H9 (cell line): ENCODE results near the gene NTN3. TPM values are rescaled to one million over a fixed set of nuclear protein-coding genes. Genes with fewer than 3 reads are reported as not detected.

Source experiments
- DNase-seq: peaks from one replicate; pipeline ENCODE4 v3.0.0-alpha.2; 2017
- H2AFZ ChIP-seq: one replicate; pipeline ENCODE4 v1.6.1; 2013; ENCODE audit warnings: mild to moderate bottlenecking, low read length, control low read depth, moderate library complexity
- H2AK5ac ChIP-seq: 2 replicates; pipeline ENCODE4 v1.6.1; 2013; ENCODE audit warnings: low read length, control low read depth, mixed read lengths; ENCODE audit not compliant: insufficient read length
- H2BK120ac ChIP-seq: one replicate; pipeline ENCODE4 v1.6.1; 2013; ENCODE audit warnings: low read depth, mild to moderate bottlenecking, low read length, control low read depth, inconsistent platforms; ENCODE audit not compliant: poor library complexity, severe bottlenecking
- H2BK12ac ChIP-seq: 2 replicates; pipeline ENCODE4 v1.6.1; 2013; ENCODE audit warnings: low read length, control low read depth, mixed read lengths, low read depth; ENCODE audit not compliant: insufficient read length
- H2BK15ac ChIP-seq: 2 replicates; pipeline ENCODE4 v1.6.1; 2013; ENCODE audit warnings: low read depth, low read length, control low read depth
- H2BK20ac ChIP-seq: one replicate; pipeline ENCODE4 v1.6.1; 2013; ENCODE audit warnings: low read depth, mild to moderate bottlenecking, low read length, control low read depth, inconsistent platforms; ENCODE audit not compliant: poor library complexity, severe bottlenecking
- H2BK5ac ChIP-seq: 2 replicates; pipeline ENCODE4 v1.6.1; 2013; ENCODE audit warnings: low read length, control low read depth, mixed read lengths; ENCODE audit not compliant: insufficient read length
- H3K14ac ChIP-seq: 2 replicates; pipeline ENCODE4 v1.6.1; 2013; ENCODE audit warnings: low read length, control low read depth; ENCODE audit not compliant: insufficient read depth
- H3K18ac ChIP-seq: 2 replicates; pipeline ENCODE4 v1.6.1; 2013; ENCODE audit warnings: low read depth, mild to moderate bottlenecking, mixed read lengths, low read length, control low read depth; ENCODE audit not compliant: insufficient read length
- H3K23ac ChIP-seq: 2 replicates; pipeline ENCODE4 v1.6.1; 2013; ENCODE audit warnings: low read length, control low read depth, mixed read lengths, low read depth; ENCODE audit not compliant: insufficient read length
- H3K23me2 ChIP-seq: 2 replicates; pipeline ENCODE4 v1.6.1; 2013; ENCODE audit warnings: low read depth, mild to moderate bottlenecking, mixed read lengths, low read length, control low read depth; ENCODE audit not compliant: insufficient read length, poor library complexity, severe bottlenecking
- H3K27ac ChIP-seq: 2 replicates; pipeline ENCODE4 v1.5.1; 2013; ENCODE audit warnings: low read length, control low read depth, mixed read lengths, low read depth; ENCODE audit not compliant: insufficient read length
- H3K27me3 ChIP-seq: 2 replicates; pipeline ENCODE4 v1.6.1; 2013; ENCODE audit warnings: low read length, control low read depth, inconsistent platforms; ENCODE audit not compliant: insufficient read depth
- H3K4ac ChIP-seq: 2 replicates; pipeline ENCODE4 v1.6.1; 2013; ENCODE audit warnings: low read depth, mild to moderate bottlenecking, control low read depth, inconsistent platforms, low read length, moderate library complexity
- H3K4me1 ChIP-seq: 2 replicates; pipeline ENCODE4 v1.6.1; 2013; ENCODE audit warnings: low read length, control low read depth, inconsistent platforms; ENCODE audit not compliant: insufficient read depth
- H3K4me2 ChIP-seq: 2 replicates; pipeline ENCODE4 v1.6.1; 2013; ENCODE audit warnings: low read length, control low read depth, mixed read lengths; ENCODE audit not compliant: insufficient read length, insufficient read depth
- H3K56ac ChIP-seq: 2 replicates; pipeline ENCODE4 v1.6.1; 2013; ENCODE audit warnings: low read depth, mild to moderate bottlenecking, mixed read lengths, low read length, control low read depth; ENCODE audit not compliant: insufficient read length
- H3K79me1 ChIP-seq: 2 replicates; pipeline ENCODE4 v1.6.1; 2013; ENCODE audit warnings: low read depth, mild to moderate bottlenecking, moderate library complexity, low read length, control low read depth, inconsistent platforms; ENCODE audit not compliant: insufficient read depth, poor library complexity, severe bottlenecking
- H3K79me2 ChIP-seq: 2 replicates; pipeline ENCODE4 v1.6.1; 2013; ENCODE audit warnings: low read length, control low read depth, inconsistent platforms; ENCODE audit not compliant: insufficient read depth
- H3K9ac ChIP-seq: 2 replicates; pipeline ENCODE4 v1.6.1; 2013; ENCODE audit warnings: low read length, control low read depth, mixed read lengths; ENCODE audit not compliant: insufficient read length; ENCODE audit errors: extremely low read depth
- H3K9me3 ChIP-seq: one replicate; pipeline ENCODE4 v1.6.1; 2013; ENCODE audit warnings: low read depth, low read length, inconsistent platforms; ENCODE audit not compliant: control insufficient read depth
- H3T11ph ChIP-seq: one replicate; pipeline ENCODE4 v1.6.1; 2013; ENCODE audit warnings: mild to moderate bottlenecking, low read length, control low read depth, inconsistent platforms
- H4K20me1 ChIP-seq: one replicate; pipeline ENCODE4 v1.6.1; 2013; ENCODE audit not compliant: control insufficient read depth, insufficient read length, insufficient read depth
- H4K5ac ChIP-seq: 2 replicates; pipeline ENCODE4 v1.6.1; 2013; ENCODE audit warnings: low read depth, mild to moderate bottlenecking, mixed read lengths, low read length, control low read depth; ENCODE audit not compliant: insufficient read length
- H4K8ac ChIP-seq: replicated peaks from 2 replicates; pipeline ENCODE4 v1.6.1; 2013; ENCODE audit warnings: low read length, control low read depth, mixed read lengths, low read depth; ENCODE audit not compliant: insufficient read length
- H4K91ac ChIP-seq: 2 replicates; pipeline ENCODE4 v1.6.1; 2013; ENCODE audit warnings: low read depth, mild to moderate bottlenecking, moderate library complexity, mixed read lengths, low read length, control low read depth; ENCODE audit not compliant: insufficient read length
- H3K27ac Mint-ChIP-seq, 3 experiments: 2 replicates in 2 of 3; 3 replicates in 1 of 3; pipeline ENCODE4 v1.8.0; 2020 to 2021; ENCODE audit warnings: mixed read lengths in 3 of 3, mild to moderate bottlenecking in 1 of 3, moderate library complexity in 1 of 3
- H3K27me3 Mint-ChIP-seq: 2 replicates; pipeline ENCODE4 v1.8.0; 2021; ENCODE audit warnings: low read depth, mild to moderate bottlenecking, moderate library complexity, mixed read lengths
- H3K36me3 Mint-ChIP-seq, 3 experiments: 2 replicates in 2 of 3; 3 replicates in 1 of 3; pipeline ENCODE4 v1.8.0; 2020 to 2021; ENCODE audit warnings: low read depth in 3 of 3, mixed read lengths in 3 of 3; ENCODE audit not compliant: insufficient read depth in 1 of 3
- H3K4me1 Mint-ChIP-seq, 2 experiments: 2 replicates each; pipeline ENCODE4 v1.8.0; 2020; ENCODE audit warnings: mixed read lengths in 2 of 2
- H3K4me3 Mint-ChIP-seq, 2 experiments: 2 replicates in 1 of 2; 3 replicates in 1 of 2; pipeline ENCODE4 v1.8.0; 2020 to 2021; ENCODE audit warnings: mild to moderate bottlenecking in 2 of 2, mixed read lengths in 2 of 2, moderate library complexity in 1 of 2
- H3K9me3 Mint-ChIP-seq, 2 experiments: 2 replicates in 1 of 2; 3 replicates in 1 of 2; pipeline ENCODE4 v1.8.0; 2020; ENCODE audit warnings: mild to moderate bottlenecking in 2 of 2, mixed read lengths in 2 of 2, moderate library complexity in 1 of 2
- WGBS: extraction: QIAGEN DNeasy Blood & Tissue Kit; methylation state at CpG from one replicate; pipeline ENCODE4 v1.1.7; 2013; ENCODE audit warnings: missing lambda C conversion rate, low lambda C conversion rate, mixed read lengths; ENCODE audit not compliant: insufficient read length; ENCODE audit errors: extremely low coverage; 5-methylcytosine and 5-hydroxymethylcytosine counted together
- total RNA-seq: library from RNA; stranded (reverse); gene quantifications from 2 replicates; pipeline ENCODE4 v1.2.1, GENCODE V29; 2021
- TF ChIP-seq, protein P1 (sequence below): fragments of 200-600 bp; sonication (generic); conservative IDR thresholded peaks from 3 replicates; pipeline ENCODE4 v1.8.0; 2021; ENCODE audit warnings: antibody characterized with exemption, mild to moderate bottlenecking

NTN3 gene
- total RNA-seq, 1 experiment from 2014 or later, result 1.3 TPM

DNA sequence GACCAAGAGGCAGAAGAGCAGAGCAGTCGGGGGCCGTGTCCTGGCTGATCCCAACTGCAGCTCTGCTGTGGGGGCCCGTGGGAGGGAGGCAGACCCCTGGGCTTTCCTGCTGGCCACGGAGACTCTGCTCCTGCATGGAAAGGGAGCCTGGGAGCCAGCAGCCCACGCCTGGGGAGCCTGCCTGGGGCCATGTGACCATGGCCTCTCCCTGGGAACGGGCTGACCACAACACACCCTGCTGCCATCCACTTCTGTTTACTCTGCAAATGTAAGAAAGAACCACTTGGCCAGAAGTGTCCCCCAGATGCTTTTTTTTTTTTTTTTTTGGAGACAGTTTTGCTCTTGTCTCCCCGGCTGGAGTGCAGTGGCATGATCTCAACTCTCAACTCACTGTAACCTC is 13.2 kb upstream of the NTN3 start:
- H3K27ac Mint-ChIP-seq, result peak overlapping the region in 1 of 3 experiments; percentile 91; a peak in 2 of 7 replicates
- H3T11ph ChIP-seq, result no peak overlapping the region
- no peak overlapping the region for H4K91ac ChIP-seq
- H3K4me2 ChIP-seq, result no peak overlapping the region
- no peak overlapping the region for H3K56ac ChIP-seq
- H3K14ac ChIP-seq, result no peak overlapping the region
- H3K27ac ChIP-seq, result no peak overlapping the region
- no peak overlapping the region for H4K5ac ChIP-seq
- H2BK12ac ChIP-seq, result no peak overlapping the region
- H3K27me3 ChIP-seq, result no peaks in the 10 kb centered on the region
- H3K9ac ChIP-seq, result no peak overlapping the region
- peaks cover 25 to 60% (median 59%) of the 10 kb centered on the region in 3 experiments for H3K36me3 Mint-ChIP-seq
- H3K79me1 ChIP-seq, result peaks cover 7% of the 10 kb centered on the region
- H3K4me1 ChIP-seq, result peaks cover 2% of the 10 kb centered on the region; the same call in 1 of the 2 replicates
- H3K27me3 Mint-ChIP-seq, result no peaks in the 10 kb centered on the region
- no peak overlapping the region for H2BK20ac ChIP-seq
- no peak overlapping the region for H3K4ac ChIP-seq
- H2BK15ac ChIP-seq, result no peak overlapping the region
- TF ChIP-seq, protein P1, sequence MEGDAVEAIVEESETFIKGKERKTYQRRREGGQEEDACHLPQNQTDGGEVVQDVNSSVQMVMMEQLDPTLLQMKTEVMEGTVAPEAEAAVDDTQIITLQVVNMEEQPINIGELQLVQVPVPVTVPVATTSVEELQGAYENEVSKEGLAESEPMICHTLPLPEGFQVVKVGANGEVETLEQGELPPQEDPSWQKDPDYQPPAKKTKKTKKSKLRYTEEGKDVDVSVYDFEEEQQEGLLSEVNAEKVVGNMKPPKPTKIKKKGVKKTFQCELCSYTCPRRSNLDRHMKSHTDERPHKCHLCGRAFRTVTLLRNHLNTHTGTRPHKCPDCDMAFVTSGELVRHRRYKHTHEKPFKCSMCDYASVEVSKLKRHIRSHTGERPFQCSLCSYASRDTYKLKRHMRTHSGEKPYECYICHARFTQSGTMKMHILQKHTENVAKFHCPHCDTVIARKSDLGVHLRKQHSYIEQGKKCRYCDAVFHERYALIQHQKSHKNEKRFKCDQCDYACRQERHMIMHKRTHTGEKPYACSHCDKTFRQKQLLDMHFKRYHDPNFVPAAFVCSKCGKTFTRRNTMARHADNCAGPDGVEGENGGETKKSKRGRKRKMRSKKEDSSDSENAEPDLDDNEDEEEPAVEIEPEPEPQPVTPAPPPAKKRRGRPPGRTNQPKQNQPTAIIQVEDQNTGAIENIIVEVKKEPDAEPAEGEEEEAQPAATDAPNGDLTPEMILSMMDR, result no peak
- H3K4me1 Mint-ChIP-seq, result peaks cover 9 to 20% of the 10 kb centered on the region in 2 experiments
- no peak overlapping the region for H2BK120ac ChIP-seq
- H4K8ac ChIP-seq, result no peak overlapping the region
- no peaks in the 10 kb centered on the region for H3K9me3 ChIP-seq
- no peak for DNase-seq
- no peak overlapping the region; a peak in 1 of 5 replicates for H3K4me3 Mint-ChIP-seq
- no peak overlapping the region for H2AK5ac ChIP-seq
- no CpG with 5 or more reads among the region's 7 CpGs for WGBS
- H3K23me2 ChIP-seq, result peaks cover 11% of the 10 kb centered on the region
- H3K9me3 Mint-ChIP-seq, result no peaks in the 10 kb centered on the region
- H4K20me1 ChIP-seq, result no peaks in the 10 kb centered on the region
- H2AFZ ChIP-seq, result no peak overlapping the region
- H3K18ac ChIP-seq, result no peak overlapping the region
- H3K23ac ChIP-seq, result no peak overlapping the region
- no peak overlapping the region for H2BK5ac ChIP-seq
- H3K79me2 ChIP-seq, result 0 out of 2 replicates have a peak, but pooled peaks cover 2% of the 10 kb centered on the region
